CD14-positive monocyte (primary cell): Measurements from ENCODE around the gene SLC38A8. TPM values are rescaled to one million over a fixed set of nuclear protein-coding genes. Genes with fewer than 3 reads are reported as not detected.

Experiments
- DNase-seq, 3 donors: peaks; one replicate each; pipeline ENCODE4 v3.0.0-alpha.2; 2011 to 2022
- H2AFZ ChIP-seq: 2 replicates; pipeline ENCODE4 v1.6.0; 2012; ENCODE audit warnings: mild to moderate bottlenecking, low read depth, low read length, inconsistent platforms; ENCODE audit not compliant: insufficient read depth, poor library complexity, severe bottlenecking
- H3K27ac ChIP-seq, 2 donors: 1 replicate in 1 of 2; 2 replicates in 1 of 2; pipeline ENCODE4 v1.5.1; 2012 to 2013; ENCODE audit warnings: low read length in 2 of 2, control low read depth in 1 of 2, inconsistent platforms in 1 of 2, low read depth in 1 of 2, mild to moderate bottlenecking in 1 of 2
- H3K27me3 ChIP-seq, 2 donors: one replicate each; pipeline versions ENCODE4 v1.6.0 to v1.6.1; 2011 to 2013; ENCODE audit warnings: low read length in 2 of 2; ENCODE audit not compliant: control insufficient read depth in 2 of 2, insufficient read depth in 2 of 2
- H3K36me3 ChIP-seq, 2 donors: replicated peaks in 1 of 2; 1 replicate in 1 of 2; 2 replicates in 1 of 2; pipeline versions ENCODE4 v1.5.1 to v1.6.1; 2012 to 2013; ENCODE audit warnings: low read length in 2 of 2, control low read depth in 1 of 2, inconsistent platforms in 1 of 2, mild to moderate bottlenecking in 1 of 2; ENCODE audit not compliant: insufficient read depth in 2 of 2, control insufficient read depth in 1 of 2
- H3K4me1 ChIP-seq, 2 donors: 1 replicate in 1 of 2; 2 replicates in 1 of 2; pipeline versions ENCODE4 v1.5.1 to v1.6.1; 2012 to 2013; ENCODE audit warnings: low read length in 2 of 2, control low read depth in 1 of 2, inconsistent platforms in 1 of 2, mild to moderate bottlenecking in 1 of 2, moderate library complexity in 1 of 2; ENCODE audit not compliant: insufficient read depth in 2 of 2, control insufficient read depth in 1 of 2
- H3K4me2 ChIP-seq: replicated peaks from 2 replicates; pipeline ENCODE3; 2012; ENCODE audit warnings: low read length, moderate library complexity, mild to moderate bottlenecking; ENCODE audit not compliant: poor library complexity, severe bottlenecking; ENCODE audit errors: extremely low read depth
- H3K4me3 ChIP-seq, 3 experiments: fragments of 200-600 bp in 1 of 3; sonication (generic) in 1 of 3; replicated peaks in 1 of 3; 1 replicate in 2 of 3; 2 replicates in 1 of 3; pipeline ENCODE4 v1.5.1; 2011 to 2013; ENCODE audit warnings: low read length in 3 of 3, mild to moderate bottlenecking in 3 of 3, control low read depth in 2 of 3, low read depth in 2 of 3, inconsistent platforms in 1 of 3, moderate library complexity in 1 of 3
- H3K79me2 ChIP-seq: 2 replicates; pipeline ENCODE4 v1.6.0; 2012; ENCODE audit warnings: mild to moderate bottlenecking, control low read depth, inconsistent platforms, low read length, moderate library complexity; ENCODE audit not compliant: insufficient read depth
- H3K9ac ChIP-seq: 2 replicates; pipeline ENCODE4 v1.6.0; 2017; ENCODE audit warnings: low read length, mild to moderate bottlenecking; ENCODE audit not compliant: insufficient read depth, poor library complexity, severe bottlenecking
- H3K9me3 ChIP-seq, 2 donors: replicated peaks in 1 of 2; 1 replicate in 1 of 2; 2 replicates in 1 of 2; pipeline versions ENCODE4 v1.5.1 to v1.6.1; 2012 to 2013; ENCODE audit warnings: low read length in 2 of 2, control low read depth in 1 of 2; ENCODE audit not compliant: control insufficient read depth in 1 of 2, insufficient read depth in 1 of 2
- H4K20me1 ChIP-seq: 2 replicates; pipeline ENCODE4 v1.6.0; 2012; ENCODE audit warnings: mild to moderate bottlenecking, low read length, control low read depth, moderate library complexity; ENCODE audit not compliant: insufficient read depth
- H3K27ac Mint-ChIP-seq, 7 donors: one replicate each; pipeline ENCODE4 v1.8.0; 2020; ENCODE audit warnings: mild to moderate bottlenecking in 7 of 7, mixed read lengths in 7 of 7, moderate library complexity in 6 of 7, inconsistent platforms in 2 of 7
- H3K27me3 Mint-ChIP-seq, 3 donors: one replicate each; pipeline ENCODE4 v1.8.0; 2021 to 2022; ENCODE audit warnings: low read depth in 3 of 3, mild to moderate bottlenecking in 3 of 3, mixed read lengths in 3 of 3, moderate library complexity in 3 of 3, inconsistent platforms in 1 of 3
- H3K36me3 Mint-ChIP-seq, 2 donors: one replicate each; pipeline ENCODE4 v1.8.0; 2020; ENCODE audit warnings: mixed read lengths in 2 of 2, inconsistent platforms in 1 of 2, mild to moderate bottlenecking in 1 of 2
- H3K4me1 Mint-ChIP-seq: one replicate; pipeline ENCODE4 v1.8.0; 2020; ENCODE audit warnings: mild to moderate bottlenecking, mixed read lengths
- H3K4me3 Mint-ChIP-seq, 2 donors: one replicate each; pipeline ENCODE4 v1.8.0; 2020; ENCODE audit warnings: mild to moderate bottlenecking in 2 of 2, mixed read lengths in 2 of 2, moderate library complexity in 1 of 2
- H3K9me3 Mint-ChIP-seq, 7 donors: one replicate each; pipeline ENCODE4 v1.8.0; 2020 to 2022; ENCODE audit warnings: mixed read lengths in 7 of 7, mild to moderate bottlenecking in 6 of 7, moderate library complexity in 6 of 7, inconsistent platforms in 2 of 7
- WGBS: methylation state at CpG from one replicate; pipeline ENCODE4 v1.1.5; 2013; ENCODE audit warnings: missing lambda C conversion rate; ENCODE audit not compliant: insufficient coverage; 5-methylcytosine and 5-hydroxymethylcytosine counted together
- intact Hi-C, 2 donors: fragments of 100-400 bp; cut with micrococcal nuclease; formaldehyde crosslinking; loops; one replicate each; pipeline versions ENCODE4 v1.15.0 to v1.15.1; 2023
- polyA plus RNA-seq, 3 donors: library from polyadenylated mRNA; depleted of rRNA in 1 of 3; unstranded in 2 of 3; stranded (reverse) in 1 of 3; fragments of 300-500 nt in 2 of 3; fragments of >200 nt in 1 of 3; fragmentation: Illumina TruSeq in 2 of 3; gene quantifications; 1 replicate in 2 of 3; 2 replicates in 1 of 3; pipeline ENCODE4 v1.2.3, GENCODE V29; 2012 to 2021
- TF ChIP-seq, protein P1 (sequence below): fragments of 200-600 bp; IDR thresholded peaks from one replicate; pipeline ENCODE4 v1.8.0; 2022; ENCODE audit warnings: antibody characterized with exemption, mild to moderate bottlenecking

The SLC38A8 gene
- polyA plus RNA-seq, 3 donors, result not detected

DNA sequence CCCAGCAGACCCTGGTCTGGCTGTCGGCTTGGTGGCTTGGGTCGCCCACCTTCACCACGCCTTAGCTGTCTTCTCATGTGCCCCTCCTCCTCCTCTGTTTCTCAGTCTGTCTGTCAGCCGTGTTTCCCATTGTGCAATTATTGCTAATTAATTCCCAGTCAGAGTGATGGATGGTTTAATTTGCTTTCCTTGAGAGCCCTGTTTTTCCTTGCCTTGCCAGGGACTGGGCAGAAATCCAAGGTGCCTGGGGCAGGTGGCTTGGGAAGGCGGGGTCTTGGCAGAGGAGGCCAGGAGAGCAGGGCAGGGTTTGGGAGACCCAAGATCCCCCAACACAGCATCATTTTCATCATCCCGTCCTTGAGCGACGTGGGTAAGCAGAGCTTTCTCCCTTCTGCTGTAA is 53.3 kb downstream of the SLC38A8 start:
- H3K27me3 Mint-ChIP-seq, result peaks cover 23 to 62% (median 29%) of the 10 kb centered on the region in 3 donors
- H3K4me3 Mint-ChIP-seq, result peak overlapping the region in 1 of 2 donors; percentile 69
- no peak overlapping the region for H3K4me2 ChIP-seq
- no peak for DNase-seq
- H3K9ac ChIP-seq, result no peak overlapping the region
- peaks cover 16 to 17% of the 10 kb centered on the region in 2 donors for H3K4me1 ChIP-seq
- H3K36me3 ChIP-seq, result no peaks in the 10 kb centered on the region
- TF ChIP-seq, protein P1, sequence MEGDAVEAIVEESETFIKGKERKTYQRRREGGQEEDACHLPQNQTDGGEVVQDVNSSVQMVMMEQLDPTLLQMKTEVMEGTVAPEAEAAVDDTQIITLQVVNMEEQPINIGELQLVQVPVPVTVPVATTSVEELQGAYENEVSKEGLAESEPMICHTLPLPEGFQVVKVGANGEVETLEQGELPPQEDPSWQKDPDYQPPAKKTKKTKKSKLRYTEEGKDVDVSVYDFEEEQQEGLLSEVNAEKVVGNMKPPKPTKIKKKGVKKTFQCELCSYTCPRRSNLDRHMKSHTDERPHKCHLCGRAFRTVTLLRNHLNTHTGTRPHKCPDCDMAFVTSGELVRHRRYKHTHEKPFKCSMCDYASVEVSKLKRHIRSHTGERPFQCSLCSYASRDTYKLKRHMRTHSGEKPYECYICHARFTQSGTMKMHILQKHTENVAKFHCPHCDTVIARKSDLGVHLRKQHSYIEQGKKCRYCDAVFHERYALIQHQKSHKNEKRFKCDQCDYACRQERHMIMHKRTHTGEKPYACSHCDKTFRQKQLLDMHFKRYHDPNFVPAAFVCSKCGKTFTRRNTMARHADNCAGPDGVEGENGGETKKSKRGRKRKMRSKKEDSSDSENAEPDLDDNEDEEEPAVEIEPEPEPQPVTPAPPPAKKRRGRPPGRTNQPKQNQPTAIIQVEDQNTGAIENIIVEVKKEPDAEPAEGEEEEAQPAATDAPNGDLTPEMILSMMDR, result no peak
- no peak overlapping the region for H3K27ac ChIP-seq
- peaks cover 4 to 6% of the 10 kb centered on the region in 2 donors for H3K36me3 Mint-ChIP-seq
- peaks cover 4 to 25% of the 10 kb centered on the region in 2 donors for H3K27me3 ChIP-seq
- peaks cover 16% of the 10 kb centered on the region for H3K4me1 Mint-ChIP-seq
- peaks cover 0 to 14% (median 3%) of the 10 kb centered on the region in 7 donors for H3K9me3 Mint-ChIP-seq
- no peaks in the 10 kb centered on the region for H4K20me1 ChIP-seq
- WGBS, result 91% methylated on average over 6 of the region's 8 CpGs
- H3K4me3 ChIP-seq, result no peak overlapping the region
- H3K27ac Mint-ChIP-seq, result no peak overlapping the region
- no peaks in the 10 kb centered on the region for H3K9me3 ChIP-seq
- H3K79me2 ChIP-seq, result no peaks in the 10 kb centered on the region
- no peak overlapping the region for H2AFZ ChIP-seq
- intact Hi-C loops, result no loop called here

DNA sequence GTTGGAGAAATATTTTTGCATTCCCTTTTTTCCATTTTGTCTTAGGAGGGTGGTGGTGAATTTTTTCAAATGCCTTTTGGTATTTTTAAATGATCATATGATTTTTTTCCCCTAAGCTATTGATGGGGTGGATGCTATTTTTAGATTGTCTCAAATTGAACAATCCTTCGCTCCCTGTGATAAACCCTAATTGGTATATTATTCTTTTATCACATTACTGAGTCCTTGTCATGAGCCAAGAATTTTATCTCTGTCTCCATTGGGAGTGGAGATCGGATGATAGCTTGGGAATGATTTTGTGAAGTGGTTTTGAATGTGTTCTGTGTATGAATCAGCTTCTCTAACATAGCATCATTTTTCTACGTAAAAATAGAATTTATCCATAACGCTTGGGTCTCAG is 59.1 kb downstream of the SLC38A8 start:
- peaks cover 4 to 5% of the 10 kb centered on the region in 2 donors for H3K27me3 ChIP-seq
- peaks cover 6 to 35% (median 16%) of the 10 kb centered on the region in 3 donors for H3K27me3 Mint-ChIP-seq
- WGBS, result no CpG with 5 or more reads among the region's 4 CpGs

More for the DNA sequence above, 59.1 kb downstream of the SLC38A8 start:
- no peak for DNase-seq
- H3K36me3 ChIP-seq, result no peaks in the 10 kb centered on the region
- H3K9ac ChIP-seq, result no peak overlapping the region
- no peak overlapping the region for H3K4me3 Mint-ChIP-seq
- H3K9me3 Mint-ChIP-seq, result peaks cover 6 to 18% (median 12%) of the 10 kb centered on the region in 7 donors
- no peak overlapping the region for H2AFZ ChIP-seq
- TF ChIP-seq, protein P1, result no peak
- peaks cover 8 to 17% of the 10 kb centered on the region in 2 donors for H3K9me3 ChIP-seq
- H3K27ac ChIP-seq, result no peak overlapping the region
- no peaks in the 10 kb centered on the region for H3K4me1 ChIP-seq
- no peak overlapping the region for H3K27ac Mint-ChIP-seq
- H4K20me1 ChIP-seq, result no peaks in the 10 kb centered on the region
- H3K79me2 ChIP-seq, result no peaks in the 10 kb centered on the region
- H3K4me3 ChIP-seq, result no peak overlapping the region
- no peaks in the 10 kb centered on the region for H3K4me1 Mint-ChIP-seq
- no peaks in the 10 kb centered on the region for H3K36me3 Mint-ChIP-seq
- no peak overlapping the region for H3K4me2 ChIP-seq
- intact Hi-C loops, result no loop called here
